HCT116 (cell line): ENCODE data around the gene IFT122. TPM values are rescaled to one million over a fixed set of nuclear protein-coding genes. Genes with fewer than 3 reads are reported as not detected.

Experiments used
- ATAC-seq: fragments of 200-7000 bp; cut with Tn5 transposase; 2 replicates; pipeline ENCODE4 v1.9.1; 2020; ENCODE audit warnings: mild to moderate bottlenecking, moderate library complexity
- BruUV-seq: library from RNA; stranded (reverse); fragments of 400-500 nt; replicated peaks from 2 replicates; lab custom pipeline; 2021; lab: Mats Ljungman, UMichigan
- CTCF ChIA-PET: fragments of 300-600 bp; sonication (Branson Sonifier 250); formaldehyde crosslinking; loops from one replicate; lab custom pipeline; 2021; ENCODE audit warnings: antibody characterized with exemption; lab: Charles Lee
- POLR2A ChIA-PET: fragments of 300-600, 350-600 bp; sonication (Branson Sonifier 250); formaldehyde crosslinking; loops from one replicate; lab custom pipeline; 2021; ENCODE audit warnings: antibody characterized with exemption; lab: Charles Lee
- RAD21 ChIA-PET, 2 experiments: fragments of 300-600 bp; sonication (Branson Sonifier 250); formaldehyde crosslinking; loops; one replicate each; lab custom pipeline; 2023; ENCODE audit warnings: low total read pairs in 2 of 2; ENCODE audit not compliant: uncharacterized antibody in 2 of 2, unreplicated experiment in 2 of 2, low non-redundant PET in 1 of 2; lab: Charles Lee
- DNase-seq: peaks from one replicate; pipeline ENCODE4 v3.0.0-alpha.2; 2010; ENCODE audit warnings: low read depth, low spot score
- H2AFZ ChIP-seq: fragments of 200-600 bp; shearing (Covaris generic), sonication (generic); 2 replicates; pipeline ENCODE4 v1.6.1; 2017; ENCODE audit warnings: low read depth, mixed run types, mixed read lengths, antibody characterized with exemption, low read length; ENCODE audit not compliant: poor library complexity, severe bottlenecking
- H3K27ac ChIP-seq: 2 replicates; pipeline ENCODE4 v1.5.1; 2012; ENCODE audit warnings: low read depth, low read length
- H3K27me3 ChIP-seq: fragments of 200-600 bp; sonication (generic); 2 replicates; pipeline ENCODE4 v1.6.1; 2016; ENCODE audit warnings: mixed run types, low read length, mixed read lengths; ENCODE audit not compliant: insufficient read depth
- H3K36me3 ChIP-seq, 2 experiments: fragments of 200-500 bp in 1 of 2; fragments of 200-600 bp in 1 of 2; sonication (Bioruptor generic) in 1 of 2; sonication (generic) in 1 of 2; 2 replicates each; pipeline versions ENCODE4 v1.5.1 to v1.6.1; 2014 to 2016; ENCODE audit warnings: low read length in 2 of 2, inconsistent platforms in 1 of 2, mixed read lengths in 1 of 2, mixed run types in 1 of 2; ENCODE audit not compliant: insufficient read depth in 2 of 2, control insufficient read depth in 1 of 2
- H3K4me1 ChIP-seq, 2 experiments: fragments of 200-600 bp in 1 of 2; sonication (generic) in 1 of 2; 2 replicates each; pipeline versions ENCODE4 v1.5.1 to v1.6.1; 2012 to 2017; ENCODE audit warnings: low read length in 2 of 2, inconsistent platforms in 1 of 2, mild to moderate bottlenecking in 1 of 2, mixed read lengths in 1 of 2, mixed run types in 1 of 2, moderate library complexity in 1 of 2; ENCODE audit not compliant: insufficient read depth in 2 of 2, control insufficient read depth in 1 of 2
- H3K4me2 ChIP-seq: fragments of 200-600 bp; sonication (generic); 2 replicates; pipeline ENCODE4 v1.6.1; 2017; ENCODE audit warnings: mixed run types, low read length, mixed read lengths
- H3K4me3 ChIP-seq, 2 experiments: fragments of 200-600 bp in 1 of 2; sonication (generic) in 1 of 2; replicated peaks in 1 of 2; 2 replicates each; pipeline ENCODE4 v1.5.1; 2011 to 2016; ENCODE audit warnings: low read length in 2 of 2, control low read depth in 1 of 2, low read depth in 1 of 2, mild to moderate bottlenecking in 1 of 2, mixed read lengths in 1 of 2, mixed run types in 1 of 2
- H3K79me2 ChIP-seq: fragments of 200-600 bp; sonication (generic); 2 replicates; pipeline ENCODE4 v1.6.1; 2017; ENCODE audit warnings: mild to moderate bottlenecking, mixed run types, low read length, moderate library complexity, mixed read lengths; ENCODE audit not compliant: insufficient read depth
- H3K9ac ChIP-seq: fragments of 200-600 bp; sonication (generic); 2 replicates; pipeline ENCODE4 v1.6.1; 2016; ENCODE audit warnings: low read length, mixed read lengths
- H3K9me2 ChIP-seq: fragments of 200-600 bp; sonication (generic), shearing (Covaris generic); 2 replicates; pipeline ENCODE4 v1.6.1; 2017; ENCODE audit warnings: mixed run types, mild to moderate bottlenecking, moderate library complexity; ENCODE audit not compliant: insufficient read depth
- H3K9me3 ChIP-seq, 2 experiments: fragments of 200-500 bp in 1 of 2; fragments of 200-600 bp in 1 of 2; sonication (Bioruptor generic) in 1 of 2; sonication (generic) in 1 of 2; 2 replicates each; pipeline ENCODE4 v1.6.1; 2014 to 2017; ENCODE audit warnings: low read length in 2 of 2, mixed read lengths in 2 of 2, inconsistent platforms in 1 of 2, low read depth in 1 of 2, mild to moderate bottlenecking in 1 of 2, mixed run types in 1 of 2, moderate library complexity in 1 of 2; ENCODE audit not compliant: control insufficient read depth in 1 of 2, insufficient read depth in 1 of 2
- H4K20me1 ChIP-seq: fragments of 200-600 bp; sonication (generic), shearing (Covaris generic); 2 replicates; pipeline ENCODE4 v1.6.1; 2017; ENCODE audit warnings: mixed run types, mild to moderate bottlenecking, moderate library complexity; ENCODE audit not compliant: insufficient read depth
- CEBPB ChIP-seq: IDR thresholded peaks from 2 replicates; pipeline ENCODE4 v1.6.1; 2012; ENCODE audit warnings: low read depth
- EGR1 ChIP-seq: IDR thresholded peaks from 2 replicates; pipeline ENCODE4 v1.6.1; 2012; ENCODE audit warnings: low read depth
- ELF1 ChIP-seq: IDR thresholded peaks from 2 replicates; pipeline ENCODE4 v1.6.1; 2012; ENCODE audit warnings: low read depth, borderline replicate concordance
- EZH2 ChIP-seq: fragments of 200-600 bp; sonication (generic); IDR thresholded peaks from 2 replicates; pipeline ENCODE4 v1.6.1; 2017; ENCODE audit warnings: antibody characterized with exemption, mixed run types
- EZH2phosphoT487 ChIP-seq: fragments of 200-600 bp; IDR thresholded peaks from 2 replicates; pipeline ENCODE4 v1.6.1; 2018; ENCODE audit warnings: antibody characterized with exemption, borderline replicate concordance
- POLR2A ChIP-seq: IDR thresholded peaks from 2 replicates; pipeline ENCODE4 v1.7.0; 2011; ENCODE audit warnings: borderline replicate concordance; ENCODE audit not compliant: insufficient read depth, insufficient read length; ENCODE audit errors: extremely low read depth
- POLR2AphosphoS5 ChIP-seq: IDR thresholded peaks from 2 replicates; pipeline ENCODE4 v1.6.1; 2011; ENCODE audit warnings: mild to moderate bottlenecking, low read depth, low read length, moderate library complexity
- SIN3A ChIP-seq: IDR thresholded peaks from 2 replicates; pipeline ENCODE4 v1.6.1; 2012; ENCODE audit warnings: low read depth
- TCF7L2 ChIP-seq: IDR thresholded peaks from 2 replicates; pipeline ENCODE4 v1.7.0; 2011; ENCODE audit warnings: borderline replicate concordance, inconsistent platforms; ENCODE audit not compliant: insufficient read depth, insufficient read length; ENCODE audit errors: extremely low read depth
- YY1 ChIP-seq: IDR thresholded peaks from 2 replicates; pipeline ENCODE4 v1.6.1; 2011; ENCODE audit warnings: low read length, low read depth, moderate library complexity, mild to moderate bottlenecking; ENCODE audit not compliant: insufficient replicate concordance; ENCODE audit errors: extremely low read depth
- ZFX ChIP-seq: fragments of 450-650 bp; IDR thresholded peaks from 2 replicates; pipeline ENCODE4 v1.6.1; 2017
- ZNF274 ChIP-seq: fragments of 200-500 bp; sonication (Bioruptor generic); IDR thresholded peaks from 2 replicates; pipeline ENCODE4 v1.6.1; 2014; ENCODE audit warnings: mild to moderate bottlenecking, low read depth, low read length, inconsistent platforms
- intact Hi-C: fragments of 100-400 bp; cut with micrococcal nuclease; formaldehyde crosslinking; loops from 2 replicates; pipeline ENCODE4 v1.10.0; 2022
- total RNA-seq: library from RNA; stranded (reverse); gene quantifications from one replicate; pipeline ENCODE4 v1.2.1, GENCODE V29; 2021; ENCODE audit not compliant: unreplicated experiment
- TF ChIP-seq, protein P1 (sequence below): IDR thresholded peaks from 2 replicates; pipeline ENCODE4 v1.6.1; 2011; ENCODE audit warnings: mild to moderate bottlenecking, low read length, moderate library complexity; ENCODE audit not compliant: insufficient replicate concordance; ENCODE audit errors: extremely low read depth
- TF ChIP-seq, protein P2 (sequence below): IDR thresholded peaks from 2 replicates; pipeline ENCODE4 v1.6.1; 2012; ENCODE audit warnings: low read depth

IFT122 gene
- total RNA-seq, 1 experiment from 2014 or later, result 21.4 TPM

DNA sequence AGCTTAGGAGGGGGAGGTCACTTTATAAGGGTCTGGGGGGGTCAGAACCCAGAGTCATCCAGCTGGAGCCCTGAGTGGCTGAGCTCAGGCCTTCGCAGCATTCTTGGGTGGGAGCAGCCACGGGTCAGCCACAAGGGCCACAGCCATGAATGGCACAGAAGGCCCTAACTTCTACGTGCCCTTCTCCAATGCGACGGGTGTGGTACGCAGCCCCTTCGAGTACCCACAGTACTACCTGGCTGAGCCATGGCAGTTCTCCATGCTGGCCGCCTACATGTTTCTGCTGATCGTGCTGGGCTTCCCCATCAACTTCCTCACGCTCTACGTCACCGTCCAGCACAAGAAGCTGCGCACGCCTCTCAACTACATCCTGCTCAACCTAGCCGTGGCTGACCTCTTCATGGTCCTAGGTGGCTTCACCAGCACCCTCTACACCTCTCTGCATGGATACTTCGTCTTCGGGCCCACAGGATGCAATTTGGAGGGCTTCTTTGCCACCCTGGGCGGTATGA, 88.6 kb downstream of the IFT122 start, which contains the start of gene RHO:
Gene RHO, plus strand, starts transcription at position 51 of the 512 bp plus-strand sequence. Its CDS starts 95 bp downstream, at position 146.
- BruUV-seq, result no TSS peak
- H4K20me1 ChIP-seq, result no peaks in the 10 kb centered on the region
- TF ChIP-seq ZFX (no peak), POLR2A (no peak), YY1 (no peak), EZH2 (no peak), POLR2AphosphoS5 (no peak), EGR1 (no peak), EZH2phosphoT487 (no peak), ZNF274 (no peak), ELF1 (no peak), TCF7L2 (no peak), CEBPB (no peak), SIN3A (no peak)
- TF ChIP-seq, protein P1, sequence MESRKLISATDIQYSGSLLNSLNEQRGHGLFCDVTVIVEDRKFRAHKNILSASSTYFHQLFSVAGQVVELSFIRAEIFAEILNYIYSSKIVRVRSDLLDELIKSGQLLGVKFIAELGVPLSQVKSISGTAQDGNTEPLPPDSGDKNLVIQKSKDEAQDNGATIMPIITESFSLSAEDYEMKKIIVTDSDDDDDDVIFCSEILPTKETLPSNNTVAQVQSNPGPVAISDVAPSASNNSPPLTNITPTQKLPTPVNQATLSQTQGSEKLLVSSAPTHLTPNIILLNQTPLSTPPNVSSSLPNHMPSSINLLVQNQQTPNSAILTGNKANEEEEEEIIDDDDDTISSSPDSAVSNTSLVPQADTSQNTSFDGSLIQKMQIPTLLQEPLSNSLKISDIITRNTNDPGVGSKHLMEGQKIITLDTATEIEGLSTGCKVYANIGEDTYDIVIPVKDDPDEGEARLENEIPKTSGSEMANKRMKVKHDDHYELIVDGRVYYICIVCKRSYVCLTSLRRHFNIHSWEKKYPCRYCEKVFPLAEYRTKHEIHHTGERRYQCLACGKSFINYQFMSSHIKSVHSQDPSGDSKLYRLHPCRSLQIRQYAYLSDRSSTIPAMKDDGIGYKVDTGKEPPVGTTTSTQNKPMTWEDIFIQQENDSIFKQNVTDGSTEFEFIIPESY, result no peak
- TF ChIP-seq, protein P2, sequence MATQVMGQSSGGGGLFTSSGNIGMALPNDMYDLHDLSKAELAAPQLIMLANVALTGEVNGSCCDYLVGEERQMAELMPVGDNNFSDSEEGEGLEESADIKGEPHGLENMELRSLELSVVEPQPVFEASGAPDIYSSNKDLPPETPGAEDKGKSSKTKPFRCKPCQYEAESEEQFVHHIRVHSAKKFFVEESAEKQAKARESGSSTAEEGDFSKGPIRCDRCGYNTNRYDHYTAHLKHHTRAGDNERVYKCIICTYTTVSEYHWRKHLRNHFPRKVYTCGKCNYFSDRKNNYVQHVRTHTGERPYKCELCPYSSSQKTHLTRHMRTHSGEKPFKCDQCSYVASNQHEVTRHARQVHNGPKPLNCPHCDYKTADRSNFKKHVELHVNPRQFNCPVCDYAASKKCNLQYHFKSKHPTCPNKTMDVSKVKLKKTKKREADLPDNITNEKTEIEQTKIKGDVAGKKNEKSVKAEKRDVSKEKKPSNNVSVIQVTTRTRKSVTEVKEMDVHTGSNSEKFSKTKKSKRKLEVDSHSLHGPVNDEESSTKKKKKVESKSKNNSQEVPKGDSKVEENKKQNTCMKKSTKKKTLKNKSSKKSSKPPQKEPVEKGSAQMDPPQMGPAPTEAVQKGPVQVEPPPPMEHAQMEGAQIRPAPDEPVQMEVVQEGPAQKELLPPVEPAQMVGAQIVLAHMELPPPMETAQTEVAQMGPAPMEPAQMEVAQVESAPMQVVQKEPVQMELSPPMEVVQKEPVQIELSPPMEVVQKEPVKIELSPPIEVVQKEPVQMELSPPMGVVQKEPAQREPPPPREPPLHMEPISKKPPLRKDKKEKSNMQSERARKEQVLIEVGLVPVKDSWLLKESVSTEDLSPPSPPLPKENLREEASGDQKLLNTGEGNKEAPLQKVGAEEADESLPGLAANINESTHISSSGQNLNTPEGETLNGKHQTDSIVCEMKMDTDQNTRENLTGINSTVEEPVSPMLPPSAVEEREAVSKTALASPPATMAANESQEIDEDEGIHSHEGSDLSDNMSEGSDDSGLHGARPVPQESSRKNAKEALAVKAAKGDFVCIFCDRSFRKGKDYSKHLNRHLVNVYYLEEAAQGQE, result no peak
- TF ChIP-seq, all 23 proteins: peak for 0
- Histone ChIP-seq H3K27me3 (no peaks in the 10 kb centered on the region), H3K4me2 (no peak within 1 kb of the TSS), H2AFZ (no peak within 1 kb of the TSS), H3K9ac (no peak within 1 kb of the TSS), H3K27ac (no peak within 1 kb of the TSS), H3K4me1 (no peaks in the 10 kb centered on the region), H3K9me3 (no peaks in the 10 kb centered on the region), H3K79me2 (no peaks in the 10 kb centered on the region), H3K4me3 (no peak within 1 kb of the TSS), H3K36me3 (no peaks in the 10 kb centered on the region), H3K9me2 (no peaks in the 10 kb centered on the region)
- ChIA-PET POLR2A (no interaction called here), RAD21 (no interaction called here), CTCF (no interaction called here)
- no peak for DNase-seq
- intact Hi-C loops, result no loop called here
- no peak for ATAC-seq
